Gastroesophageal sphincter (tissue), 4 donors: Measurements from ENCODE around the gene TTC19. TPM values are rescaled to one million over a fixed set of nuclear protein-coding genes. Genes with fewer than 3 reads are reported as not detected.

Source experiments
- ATAC-seq: fragments of 150-250 bp; one replicate; pipeline ENCODE4 v1.9.1; 2016; ENCODE audit warnings: mild to moderate bottlenecking, moderate library complexity
- H3K27ac ChIP-seq, 4 donors: fragments of 200-600 bp; sonication (generic) in 3 of 4; 1 replicate in 3 of 4; 2 replicates in 1 of 4; pipeline ENCODE4 v1.5.1; 2016 to 2019
- H3K27me3 ChIP-seq: fragments of 200-600 bp; sonication (generic); one replicate; pipeline ENCODE4 v1.5.1; 2019
- H3K36me3 ChIP-seq, 2 donors: fragments of 200-600 bp; sonication (generic); one replicate each; pipeline ENCODE4 v1.5.1; 2019; ENCODE audit warnings: control low read depth in 1 of 2
- H3K4me1 ChIP-seq, 3 donors: fragments of 200-600 bp; sonication (generic); 1 replicate in 2 of 3; 2 replicates in 1 of 3; pipeline ENCODE4 v1.5.1; 2016 to 2019; ENCODE audit warnings: control low read depth in 2 of 3
- H3K4me3 ChIP-seq, 2 donors: fragments of 200-600 bp; sonication (generic); one replicate each; pipeline ENCODE4 v1.5.1; 2019; ENCODE audit warnings: mild to moderate bottlenecking in 1 of 2, moderate library complexity in 1 of 2
- H3K9me3 ChIP-seq, 3 donors: fragments of 200-600 bp; sonication (generic); one replicate each; pipeline ENCODE4 v1.5.1; 2017 to 2019; ENCODE audit warnings: control low read depth in 2 of 3
- EP300 ChIP-seq: sonication (generic); formaldehyde crosslinking; IDR thresholded peaks from one replicate; pipeline ENCODE4 v1.6.1; 2017; ENCODE audit warnings: antibody characterized with exemption, mild to moderate bottlenecking
- POLR2A ChIP-seq, 2 donors: fragments of 450-650 bp; IDR thresholded peaks; one replicate each; pipeline ENCODE4 v1.6.1; 2017; ENCODE audit warnings: antibody characterized with exemption in 2 of 2, mild to moderate bottlenecking in 2 of 2, moderate library complexity in 1 of 2
- POLR2AphosphoS5 ChIP-seq: sonication (generic); formaldehyde crosslinking; IDR thresholded peaks from one replicate; pipeline ENCODE4 v1.6.1; 2017; ENCODE audit warnings: antibody characterized with exemption
- WGBS, 2 donors: methylation state at CpG; one replicate each; pipeline ENCODE4 v1.1.5; 2018; ENCODE audit warnings: low coverage in 1 of 2; 5-methylcytosine and 5-hydroxymethylcytosine counted together
- total RNA-seq, 4 donors: library from RNA; depleted of rRNA; stranded (reverse); fragments of >200 nt; gene quantifications; one replicate each; pipeline ENCODE4 v1.1.0, GENCODE V29; 2016
- TF ChIP-seq, protein P1 (sequence below), 4 experiments: fragments of 200-600 bp in 2 of 4; fragments of 450-650 bp in 2 of 4; sonication (generic) in 1 of 4; IDR thresholded peaks; one replicate each; pipeline ENCODE4 v1.5.1; 2017 to 2019; ENCODE audit warnings: antibody characterized with exemption in 4 of 4, mild to moderate bottlenecking in 2 of 4, moderate library complexity in 2 of 4

The TTC19 gene
- total RNA-seq, 4 donors from 2014 or later: 22.1 to 57.1 (median 40.0) TPM

DNA sequence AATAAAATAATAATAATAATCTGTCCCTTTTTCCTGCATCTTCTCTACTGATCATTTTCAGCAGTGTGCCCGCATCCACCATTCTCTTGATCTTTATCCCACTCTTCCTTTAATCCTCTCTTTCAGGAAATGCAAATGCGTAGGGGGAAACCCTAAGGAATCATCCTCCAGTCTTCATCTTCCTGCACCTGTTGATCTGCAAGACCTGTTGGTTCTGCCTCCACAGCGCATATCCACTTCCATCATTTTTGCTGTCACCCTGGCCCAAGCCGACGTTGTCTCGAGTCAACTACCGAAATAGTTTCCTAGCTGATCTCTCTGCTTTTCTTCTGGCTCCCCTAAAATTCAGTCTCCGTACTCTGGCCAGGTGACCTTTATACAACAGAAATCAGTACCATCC, 30.2 kb upstream of the TTC19 start:
- Histone ChIP-seq H3K27me3 (no peaks in the 10 kb centered on the region), H3K27ac (no peak overlapping the region), H3K4me3 (no peak overlapping the region), H3K4me1 (peaks cover 0 to 9% (median 0%) of the 10 kb centered on the region in 3 donors), H3K9me3 (no peaks in the 10 kb centered on the region), H3K36me3 (no peaks in the 10 kb centered on the region)
- TF ChIP-seq POLR2AphosphoS5: no peak
- no peak for TF ChIP-seq EP300
- TF ChIP-seq, protein P1, sequence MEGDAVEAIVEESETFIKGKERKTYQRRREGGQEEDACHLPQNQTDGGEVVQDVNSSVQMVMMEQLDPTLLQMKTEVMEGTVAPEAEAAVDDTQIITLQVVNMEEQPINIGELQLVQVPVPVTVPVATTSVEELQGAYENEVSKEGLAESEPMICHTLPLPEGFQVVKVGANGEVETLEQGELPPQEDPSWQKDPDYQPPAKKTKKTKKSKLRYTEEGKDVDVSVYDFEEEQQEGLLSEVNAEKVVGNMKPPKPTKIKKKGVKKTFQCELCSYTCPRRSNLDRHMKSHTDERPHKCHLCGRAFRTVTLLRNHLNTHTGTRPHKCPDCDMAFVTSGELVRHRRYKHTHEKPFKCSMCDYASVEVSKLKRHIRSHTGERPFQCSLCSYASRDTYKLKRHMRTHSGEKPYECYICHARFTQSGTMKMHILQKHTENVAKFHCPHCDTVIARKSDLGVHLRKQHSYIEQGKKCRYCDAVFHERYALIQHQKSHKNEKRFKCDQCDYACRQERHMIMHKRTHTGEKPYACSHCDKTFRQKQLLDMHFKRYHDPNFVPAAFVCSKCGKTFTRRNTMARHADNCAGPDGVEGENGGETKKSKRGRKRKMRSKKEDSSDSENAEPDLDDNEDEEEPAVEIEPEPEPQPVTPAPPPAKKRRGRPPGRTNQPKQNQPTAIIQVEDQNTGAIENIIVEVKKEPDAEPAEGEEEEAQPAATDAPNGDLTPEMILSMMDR (IDR thresholded peaks at IDR 0.05): no peak
- no peak for TF ChIP-seq POLR2A (IDR thresholded peaks at IDR 0.05)
- WGBS, 2 donors: 95 to 97% methylated on average over 4 to 8 of the region's 8 CpGs
- no peak for ATAC-seq

DNA sequence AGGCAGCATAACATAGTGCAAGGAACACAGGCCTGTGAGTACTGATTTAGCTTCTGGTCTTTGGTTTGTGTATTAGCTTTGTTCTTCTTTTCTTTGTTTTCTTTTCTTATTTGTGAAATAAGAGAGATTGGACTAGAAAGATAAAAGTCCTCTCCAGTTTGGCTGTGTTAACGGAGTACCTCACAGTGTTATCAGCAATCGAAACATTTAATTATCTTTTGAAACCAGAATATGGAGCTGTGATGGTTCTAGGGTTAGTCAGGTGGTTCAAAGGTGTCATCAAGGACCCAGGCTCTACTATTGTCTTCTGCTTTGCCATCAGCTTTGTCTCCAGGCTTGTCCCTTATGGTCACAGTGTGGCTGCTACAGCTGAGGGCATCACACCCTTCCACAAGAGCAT, 29.1 kb upstream of the TTC19 start:
- ATAC-seq: no peak
- Histone ChIP-seq H3K36me3 (peaks cover 0 to 8% of the 10 kb centered on the region in 2 donors), H3K4me1 (peaks cover 0 to 9% (median 0%) of the 10 kb centered on the region in 3 donors), H3K9me3 (no peaks in the 10 kb centered on the region), H3K27ac (no peak overlapping the region), H3K4me3 (no peak overlapping the region), H3K27me3 (no peaks in the 10 kb centered on the region)
- TF ChIP-seq EP300 (no peak), POLR2A (IDR thresholded peaks at IDR 0.05) (no peak), POLR2AphosphoS5 (no peak)
- TF ChIP-seq, protein P1 (IDR thresholded peaks at IDR 0.05): no peak
- 85 to 100% methylated on average over 2 of the region's 2 CpGs for WGBS, 2 donors

DNA sequence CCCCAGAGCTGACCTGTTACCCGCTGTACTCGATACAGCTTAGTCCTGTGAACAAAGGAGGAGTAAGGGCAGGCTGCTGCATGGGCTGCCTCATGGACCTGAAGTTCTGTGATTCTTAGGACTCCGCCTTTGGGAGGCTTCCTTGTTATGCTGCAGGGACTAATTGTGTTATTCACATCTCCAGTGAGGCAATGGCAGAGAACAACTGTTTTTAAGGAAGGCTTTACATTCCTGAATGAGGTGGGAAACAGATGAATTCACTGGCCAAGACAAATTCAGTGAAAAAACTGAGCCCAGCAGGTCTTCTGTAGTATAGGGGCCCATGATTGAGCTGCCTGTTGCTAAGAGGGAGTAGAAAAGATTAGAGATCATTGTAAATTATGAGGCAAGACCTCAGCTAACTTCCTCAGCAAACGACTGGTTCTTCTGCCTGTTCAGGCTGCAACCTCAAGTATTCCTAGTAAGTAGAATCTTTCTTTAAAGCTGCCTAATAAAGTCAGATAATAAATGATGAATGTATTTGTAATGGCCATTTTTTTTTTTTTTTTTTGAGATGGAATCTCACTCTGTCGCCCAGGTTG, 28.4 kb upstream of the TTC19 start:
- WGBS, 2 donors: 68 to 81% methylated on average over 4 of the region's 5 CpGs
- no peaks in the 10 kb centered on the region for H3K27me3 ChIP-seq
- H3K4me1 ChIP-seq: peaks cover 0 to 8% (median 0%) of the 10 kb centered on the region in 3 donors
- ATAC-seq: no peak
- H3K9me3 ChIP-seq: no peaks in the 10 kb centered on the region
- no peak overlapping the region for H3K27ac ChIP-seq
- TF ChIP-seq POLR2A (IDR thresholded peaks at IDR 0.05): no peak
- peaks cover 0 to 9% of the 10 kb centered on the region in 2 donors for H3K36me3 ChIP-seq
- no peak overlapping the region for H3K4me3 ChIP-seq

GRCh38 chr17:15971882-15972281, 27.7 kb upstream of the TTC19 start:
- no peak for ATAC-seq
- no peak overlapping the region for H3K27ac ChIP-seq
- no peaks in the 10 kb centered on the region for H3K9me3 ChIP-seq
- H3K36me3 ChIP-seq: peaks cover 0 to 16% of the 10 kb centered on the region in 2 donors
- 87 to 97% methylated on average over 3 of the region's 5 CpGs for WGBS, 2 donors
- H3K4me3 ChIP-seq: no peak overlapping the region
- no peaks in the 10 kb centered on the region for H3K27me3 ChIP-seq
- no peak for TF ChIP-seq POLR2AphosphoS5
- TF ChIP-seq POLR2A (IDR thresholded peaks at IDR 0.05): no peak
- TF ChIP-seq, protein P1 (IDR thresholded peaks at IDR 0.05): no peak
- TF ChIP-seq EP300: no peak
- H3K4me1 ChIP-seq: peaks cover 0 to under 1% (median 0%) of the 10 kb centered on the region in 3 donors

- no peak overlapping the region for H3K27ac ChIP-seq
- peaks cover 0 to 23% of the 10 kb centered on the region in 2 donors for H3K36me3 ChIP-seq
- no peak for TF ChIP-seq POLR2A (IDR thresholded peaks at IDR 0.05)
- no peak for TF ChIP-seq EP300
- TF ChIP-seq POLR2AphosphoS5: no peak
- TF ChIP-seq, protein P1 (IDR thresholded peaks at IDR 0.05): no peak
- no peaks in the 10 kb centered on the region for H3K27me3 ChIP-seq
- no peak overlapping the region for H3K4me3 ChIP-seq
- no peaks in the 10 kb centered on the region for H3K9me3 ChIP-seq
- H3K4me1 ChIP-seq: no peaks in the 10 kb centered on the region
- 95% methylated on average over 4 of the region's 4 CpGs; no CpG with 5 or more reads in 1 of the 2 donors for WGBS, 2 donors
- no peak for ATAC-seq
Measured at GRCh38 chr17:15972497-15972951, 27.1 kb upstream of the TTC19 start.
